ENCODE measurements around the gene LPAR5. TPM values are rescaled to one million over a fixed set of nuclear protein-coding genes. Genes with fewer than 3 reads are reported as not detected.

The LPAR5 gene
- total RNA-seq, 6 experiments from 2014 or later, result 0.31 to 1.5 (median 0.78) TPM

DNA sequence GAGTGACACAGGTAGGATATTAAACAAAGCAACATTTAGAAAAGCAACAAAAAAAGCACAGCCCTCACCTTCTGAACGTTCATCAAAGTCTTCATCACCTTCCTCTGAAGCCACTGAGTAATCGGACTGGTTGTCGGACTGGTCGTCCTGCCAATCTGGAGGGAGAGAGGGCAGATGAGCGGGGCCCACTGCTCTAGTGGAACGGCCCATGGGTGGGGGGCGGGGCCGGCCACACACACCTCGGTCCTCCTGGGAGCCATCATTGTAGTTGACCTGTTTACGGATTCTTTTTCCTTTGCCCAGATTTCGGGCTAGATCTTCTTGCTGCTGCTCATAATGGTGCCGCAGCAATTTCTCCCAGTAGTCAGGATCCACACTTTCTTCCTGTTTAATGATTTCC, 52.8 kb downstream of the LPAR5 start:
- no peak overlapping the region for H3K27ac ChIP-seq
- H3K27me3 ChIP-seq, result no peaks in the 10 kb centered on the region
- H3K4me1 ChIP-seq, result no peaks in the 10 kb centered on the region
- 92% methylated on average over 11 of the region's 12 CpGs for WGBS (ENCODE audit: insufficient coverage, low coverage, low lambda C conversion rate, missing lambda C conversion rate)
- TF ChIP-seq POLR2A (IDR thresholded peaks at IDR 0.05), result no peak
- TF ChIP-seq, protein P1, sequence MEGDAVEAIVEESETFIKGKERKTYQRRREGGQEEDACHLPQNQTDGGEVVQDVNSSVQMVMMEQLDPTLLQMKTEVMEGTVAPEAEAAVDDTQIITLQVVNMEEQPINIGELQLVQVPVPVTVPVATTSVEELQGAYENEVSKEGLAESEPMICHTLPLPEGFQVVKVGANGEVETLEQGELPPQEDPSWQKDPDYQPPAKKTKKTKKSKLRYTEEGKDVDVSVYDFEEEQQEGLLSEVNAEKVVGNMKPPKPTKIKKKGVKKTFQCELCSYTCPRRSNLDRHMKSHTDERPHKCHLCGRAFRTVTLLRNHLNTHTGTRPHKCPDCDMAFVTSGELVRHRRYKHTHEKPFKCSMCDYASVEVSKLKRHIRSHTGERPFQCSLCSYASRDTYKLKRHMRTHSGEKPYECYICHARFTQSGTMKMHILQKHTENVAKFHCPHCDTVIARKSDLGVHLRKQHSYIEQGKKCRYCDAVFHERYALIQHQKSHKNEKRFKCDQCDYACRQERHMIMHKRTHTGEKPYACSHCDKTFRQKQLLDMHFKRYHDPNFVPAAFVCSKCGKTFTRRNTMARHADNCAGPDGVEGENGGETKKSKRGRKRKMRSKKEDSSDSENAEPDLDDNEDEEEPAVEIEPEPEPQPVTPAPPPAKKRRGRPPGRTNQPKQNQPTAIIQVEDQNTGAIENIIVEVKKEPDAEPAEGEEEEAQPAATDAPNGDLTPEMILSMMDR (IDR thresholded peaks at IDR 0.05), result no peak
- ATAC-seq, result no peak
- no peak for DNase-seq
- H3K4me3 ChIP-seq, result no peak overlapping the region
- no peaks in the 10 kb centered on the region for H3K9me3 ChIP-seq
- peaks cover 15 to 97% (median 60%) of the 10 kb centered on the region in 4 donors for H3K36me3 ChIP-seq
- intact Hi-C loops (cut with DNase I), result no loop called here

DNA sequence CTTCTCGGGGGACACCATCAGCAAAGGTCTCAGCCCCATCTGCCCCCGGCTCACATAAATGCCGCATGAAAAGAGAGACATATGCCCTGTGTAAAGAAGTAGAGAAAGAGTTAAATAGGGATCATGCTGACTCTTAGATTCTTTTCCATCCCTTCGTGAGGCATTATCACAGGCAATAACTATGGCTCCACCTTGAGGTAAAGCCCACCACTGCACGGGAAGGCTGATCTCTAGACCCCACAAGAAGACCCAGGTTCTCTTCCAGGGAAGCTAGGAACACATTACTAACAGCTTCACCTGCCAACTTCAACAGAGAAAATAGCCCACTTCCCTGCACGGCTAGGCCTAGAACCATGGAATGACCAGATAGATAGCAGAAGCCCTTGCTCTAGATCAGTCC, 53.6 kb downstream of the LPAR5 start:
- no peaks in the 10 kb centered on the region for H3K9me3 ChIP-seq
- WGBS (ENCODE audit: insufficient coverage, low coverage, low lambda C conversion rate, missing lambda C conversion rate), result 74% methylated on average over 6 of the region's 6 CpGs
- DNase-seq (no peak), ATAC-seq (no peak)
- intact Hi-C loops (cut with DNase I), result no loop called here
- H3K4me3 ChIP-seq, result no peak overlapping the region
- H3K27ac ChIP-seq, result no peak overlapping the region
- H3K27me3 ChIP-seq, result no peaks in the 10 kb centered on the region
- no peak for TF ChIP-seq POLR2A (IDR thresholded peaks at IDR 0.05)
- TF ChIP-seq, protein P1 (IDR thresholded peaks at IDR 0.05), result peak in 1 of 4 donors; percentile 12
- H3K4me1 ChIP-seq, result no peaks in the 10 kb centered on the region
- peaks cover 18 to 97% (median 59%) of the 10 kb centered on the region in 4 donors for H3K36me3 ChIP-seq

DNA sequence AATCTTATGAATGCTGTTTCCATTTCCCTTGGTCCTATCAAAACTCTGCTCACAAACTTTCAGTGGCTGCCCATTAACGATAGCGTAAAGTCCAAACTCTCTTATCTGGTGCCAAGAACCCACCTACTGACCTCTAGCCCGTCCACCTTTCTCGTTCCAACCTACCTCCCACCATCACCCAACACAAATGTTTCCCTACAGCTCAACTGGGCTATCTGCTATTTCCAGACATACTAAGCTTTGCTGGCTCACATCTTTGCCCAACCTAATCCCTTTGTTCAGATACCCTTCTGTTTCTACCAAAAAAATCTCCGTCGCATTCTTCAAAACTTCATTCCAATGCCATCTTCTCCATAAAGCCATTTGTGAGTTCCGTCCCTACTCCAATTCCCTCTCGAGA, 60.1 kb downstream of the LPAR5 start:
- intact Hi-C loops (cut with DNase I), result no loop called here
- Histone ChIP-seq H3K4me3 (no peak overlapping the region), H3K4me1 (no peaks in the 10 kb centered on the region), H3K9me3 (no peaks in the 10 kb centered on the region), H3K27ac (no peak overlapping the region), H3K36me3 (peaks cover 20 to 95% (median 50%) of the 10 kb centered on the region in 4 donors), H3K27me3 (no peaks in the 10 kb centered on the region)
- TF ChIP-seq, protein P1 (IDR thresholded peaks at IDR 0.05), result no peak
- TF ChIP-seq POLR2A (IDR thresholded peaks at IDR 0.05), result no peak
- DNase-seq (no peak), ATAC-seq (no peak)
- 73% methylated on average over 8 of the region's 8 CpGs for WGBS (ENCODE audit: insufficient coverage, low coverage, low lambda C conversion rate, missing lambda C conversion rate)

DNA sequence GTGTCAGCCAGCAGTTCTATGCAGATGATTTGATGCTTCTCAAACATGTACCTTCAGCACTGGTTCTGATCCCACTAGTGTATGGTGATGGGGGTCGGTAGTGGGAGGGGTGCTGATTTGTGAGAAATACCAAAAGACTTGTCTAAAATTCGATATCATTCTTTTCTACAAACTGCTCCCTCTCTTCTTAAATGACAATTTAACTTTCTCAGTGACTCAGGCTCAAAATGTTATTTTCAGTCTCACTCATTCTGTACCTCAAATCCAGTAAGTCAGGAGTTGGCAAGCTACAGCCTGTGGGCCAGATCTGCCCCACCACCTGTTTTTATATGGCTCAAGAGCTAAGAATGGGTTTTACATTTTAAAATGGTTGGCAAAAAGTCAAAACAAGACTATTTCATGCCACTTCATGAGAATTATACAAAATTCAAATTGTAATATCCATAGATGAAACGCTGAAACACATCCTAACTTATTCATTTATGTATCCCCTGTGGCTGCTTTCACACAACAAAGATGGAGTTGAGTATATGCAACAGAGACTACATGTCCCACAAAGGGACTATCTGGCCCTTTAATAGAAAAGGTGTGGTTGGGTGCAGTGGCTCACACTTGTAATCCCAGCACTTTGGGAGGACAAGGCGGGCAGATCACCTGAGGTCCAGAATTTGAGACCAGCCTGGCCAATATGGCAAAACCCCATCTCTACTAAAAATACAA, 61.0 kb downstream of the LPAR5 start:
- 80% methylated on average over 4 of the region's 4 CpGs for WGBS (ENCODE audit: insufficient coverage, low coverage, low lambda C conversion rate, missing lambda C conversion rate)
- H3K27me3 ChIP-seq, result no peaks in the 10 kb centered on the region

More for the DNA sequence above, 61.0 kb downstream of the LPAR5 start:
- TF ChIP-seq, protein P1 (IDR thresholded peaks at IDR 0.05), result no peak
- TF ChIP-seq POLR2A (IDR thresholded peaks at IDR 0.05), result no peak
- H3K9me3 ChIP-seq, result no peaks in the 10 kb centered on the region
- no peak overlapping the region for H3K27ac ChIP-seq
- no peak for DNase-seq
- no peak for ATAC-seq
- intact Hi-C loops (cut with DNase I), result no loop called here
- H3K36me3 ChIP-seq, result peaks cover 20 to 94% (median 48%) of the 10 kb centered on the region in 4 donors
- no peaks in the 10 kb centered on the region for H3K4me1 ChIP-seq
- H3K4me3 ChIP-seq, result no peak overlapping the region
